IMR-90 (cell line): ENCODE data around the gene MSANTD4. TPM values are rescaled to one million over a fixed set of nuclear protein-coding genes. Genes with fewer than 3 reads are reported as not detected.

Experiments
- ATAC-seq: fragments of 200-7000 bp; cut with Tn5 transposase; 2 replicates; pipeline ENCODE4 v1.9.1; 2020; ENCODE audit warnings: low read depth, mild to moderate bottlenecking, moderate library complexity
- BruUV-seq: library from RNA; stranded (reverse); fragments of 400-500 nt; replicated peaks from 2 replicates; lab custom pipeline; 2021; lab: Mats Ljungman, UMichigan
- CTCF ChIA-PET: fragments of 300-600 bp; formaldehyde crosslinking; extraction: SDS; loops from one replicate; lab custom pipeline; 2021; ENCODE audit warnings: antibody characterized with exemption; lab: Yijun Ruan, JAX
- POLR2A ChIA-PET: fragments of 300-600 bp; sonication (Branson Sonifier 250); formaldehyde crosslinking; loops from one replicate; lab custom pipeline; 2022; ENCODE audit warnings: antibody characterized with exemption; ENCODE audit not compliant: unreplicated experiment; lab: Charles Lee
- DNase-seq: peaks from one replicate; pipeline ENCODE4 v3.0.0; 2013
- H2AFZ ChIP-seq: replicated peaks from 2 replicates; pipeline ENCODE3; 2013; ENCODE audit warnings: low read length, mild to moderate bottlenecking; ENCODE audit not compliant: poor library complexity
- H2AK5ac ChIP-seq: 2 replicates; pipeline ENCODE4 v1.6.1; 2013; ENCODE audit warnings: low read depth, low read length, inconsistent platforms
- H2AK9ac ChIP-seq: replicated peaks from 2 replicates; pipeline ENCODE3; 2013; ENCODE audit warnings: mild to moderate bottlenecking, low read depth, low read length, moderate library complexity; ENCODE audit not compliant: poor library complexity
- H2BK120ac ChIP-seq: 2 replicates; pipeline ENCODE4 v1.6.1; 2013; ENCODE audit warnings: low read depth, low read length, inconsistent platforms
- H2BK15ac ChIP-seq: 3 replicates; pipeline ENCODE4 v1.6.1; 2013; ENCODE audit warnings: low read depth, low read length, inconsistent platforms
- H2BK20ac ChIP-seq: 2 replicates; pipeline ENCODE4 v1.6.1; 2013; ENCODE audit warnings: low read depth, mild to moderate bottlenecking, inconsistent platforms, low read length, moderate library complexity
- H2BK5ac ChIP-seq: 2 replicates; pipeline ENCODE4 v1.6.1; 2013; ENCODE audit warnings: mild to moderate bottlenecking, low read depth, low read length, inconsistent platforms; ENCODE audit not compliant: poor library complexity, severe bottlenecking
- H3K14ac ChIP-seq: replicated peaks from 2 replicates; pipeline ENCODE4 v1.6.1; 2013; ENCODE audit warnings: low read depth, low read length, inconsistent platforms
- H3K18ac ChIP-seq: 2 replicates; pipeline ENCODE4 v1.6.1; 2013; ENCODE audit warnings: low read depth, low read length, control low read depth
- H3K23ac ChIP-seq: 2 replicates; pipeline ENCODE4 v1.6.1; 2013; ENCODE audit warnings: low read depth, low read length, inconsistent platforms
- H3K27ac ChIP-seq: 2 replicates; pipeline ENCODE4 v1.5.1; 2013; ENCODE audit warnings: mild to moderate bottlenecking, control low read depth, low read length; ENCODE audit not compliant: insufficient read depth
- H3K27me3 ChIP-seq: 2 replicates; pipeline ENCODE4 v1.6.1; 2013; ENCODE audit warnings: low read length; ENCODE audit not compliant: control insufficient read depth, insufficient read depth
- H3K36me3 ChIP-seq: 2 replicates; pipeline ENCODE4 v1.6.1; 2013; ENCODE audit warnings: low read length, mixed read lengths; ENCODE audit not compliant: control insufficient read depth, insufficient read depth
- H3K4ac ChIP-seq: 2 replicates; pipeline ENCODE4 v1.6.1; 2013; ENCODE audit warnings: low read depth, low read length, inconsistent platforms
- H3K4me1 ChIP-seq: 2 replicates; pipeline ENCODE4 v1.6.1; 2013; ENCODE audit warnings: low read length, mixed read lengths; ENCODE audit not compliant: control insufficient read depth, insufficient read depth
- H3K4me2 ChIP-seq: 2 replicates; pipeline ENCODE4 v1.6.1; 2013; ENCODE audit warnings: low read depth, mild to moderate bottlenecking, control low read depth, low read length, moderate library complexity
- H3K4me3 ChIP-seq: 2 replicates; pipeline ENCODE4 v1.5.1; 2013; ENCODE audit warnings: low read depth, mild to moderate bottlenecking, control low read depth, low read length, moderate library complexity; ENCODE audit not compliant: insufficient read depth
- H3K56ac ChIP-seq: 2 replicates; pipeline ENCODE4 v1.6.1; 2013; ENCODE audit warnings: low read length, inconsistent platforms; ENCODE audit not compliant: insufficient read depth; ENCODE audit errors: extremely low read depth
- H3K79me1 ChIP-seq, 2 experiments: 2 replicates each; pipeline ENCODE4 v1.6.1; 2013; ENCODE audit warnings: low read length in 2 of 2, inconsistent platforms in 1 of 2, low read depth in 1 of 2
- H3K9ac ChIP-seq: 2 replicates; pipeline ENCODE4 v1.6.1; 2013; ENCODE audit warnings: low read depth, low read length, control low read depth
- H3K9me1 ChIP-seq: 2 replicates; pipeline ENCODE4 v1.6.1; 2013; ENCODE audit warnings: low read length, inconsistent platforms; ENCODE audit not compliant: insufficient read depth
- H3K9me3 ChIP-seq: 2 replicates; pipeline ENCODE4 v1.6.1; 2013; ENCODE audit warnings: low read length; ENCODE audit not compliant: control insufficient read depth, insufficient read depth
- H4K20me1 ChIP-seq: 2 replicates; pipeline ENCODE4 v1.6.1; 2013; ENCODE audit warnings: low read length, inconsistent platforms; ENCODE audit not compliant: insufficient read depth
- H4K5ac ChIP-seq: 2 replicates; pipeline ENCODE4 v1.6.1; 2013; ENCODE audit warnings: mild to moderate bottlenecking, low read depth, low read length, control low read depth
- H4K8ac ChIP-seq, 2 experiments: 2 replicates each; pipeline ENCODE4 v1.6.1; 2013; ENCODE audit warnings: low read depth in 2 of 2, low read length in 2 of 2, control low read depth in 1 of 2, inconsistent platforms in 1 of 2
- H4K91ac ChIP-seq: 2 replicates; pipeline ENCODE4 v1.6.1; 2013; ENCODE audit warnings: low read depth, low read length, inconsistent platforms; ENCODE audit not compliant: insufficient read depth
- CHD1 ChIP-seq: IDR thresholded peaks from 2 replicates; pipeline ENCODE4 v1.6.1; 2012; ENCODE audit warnings: low read depth, low read length, improper control_type of control experiment
- CTCF ChIP-seq: conservative IDR thresholded peaks from 2 replicates; pipeline ENCODE4 v1.5.1; 2012; ENCODE audit warnings: mild to moderate bottlenecking, low read depth, low read length, improper control_type of control experiment
- MAFK ChIP-seq: IDR thresholded peaks from 2 replicates; pipeline ENCODE4 v1.6.1; 2012; ENCODE audit warnings: low read depth, low read length, improper control_type of control experiment
- MAZ ChIP-seq: IDR thresholded peaks from 2 replicates; pipeline ENCODE4 v1.6.1; 2012; ENCODE audit warnings: low read depth, mild to moderate bottlenecking, low read length, improper control_type of control experiment, moderate library complexity, borderline replicate concordance
- MXI1 ChIP-seq: IDR thresholded peaks from 2 replicates; pipeline ENCODE4 v1.6.1; 2012; ENCODE audit warnings: low read depth, mild to moderate bottlenecking, low read length, moderate library complexity, borderline replicate concordance
- NFE2L2 ChIP-seq: fragments of 150-350 bp; IDR thresholded peaks from 2 replicates; pipeline ENCODE4 v1.6.1; 2016; ENCODE audit warnings: low read depth, mild to moderate bottlenecking, low read length
- RFX5 ChIP-seq: IDR thresholded peaks from 2 replicates; pipeline ENCODE4 v1.8.0; 2012; ENCODE audit warnings: low read depth, mild to moderate bottlenecking, low read length, moderate library complexity
- SMC3 ChIP-seq: fragments of 150-350 bp; IDR thresholded peaks from 2 replicates; pipeline ENCODE4 v1.6.1; 2016; ENCODE audit warnings: low read depth, mild to moderate bottlenecking, antibody characterized with exemption, low read length, moderate library complexity
- WGBS, 2 experiments: methylation state at CpG; one replicate each; pipeline versions ENCODE4 v1.1.5 to v1.1.7; 2013; ENCODE audit warnings: missing lambda C conversion rate in 2 of 2; ENCODE audit not compliant: insufficient read length in 1 of 2; ENCODE audit errors: extremely low coverage in 2 of 2; 5-methylcytosine and 5-hydroxymethylcytosine counted together
- dilution Hi-C: fragments of 300-500 bp; cut with HindIII; formaldehyde crosslinking; loops from one replicate; pipeline ENCODE4 v1.14.3; 2018; ENCODE audit warnings: low sequenced_read_pairs; ENCODE audit not compliant: unreplicated experiment
- in situ Hi-C: fragments of 300-500 bp; cut with MboI; formaldehyde crosslinking; loops from 3 replicates; pipeline ENCODE4 v1.14.3; 2019; ENCODE audit warnings: low sequenced_read_pairs, inconsistent platforms, mixed read lengths
- intact Hi-C: fragments of 100-400 bp; cut with micrococcal nuclease; formaldehyde crosslinking; loops from 2 replicates; pipeline ENCODE4 v1.10.0; 2022
- polyA plus RNA-seq, 3 experiments: library from polyadenylated mRNA; depleted of rRNA; stranded (reverse); fragments of >200 nt; gene quantifications; 2 replicates each; pipeline ENCODE4 v1.2.3, GENCODE V29; 2012; ENCODE audit warnings: low replicate concordance in 1 of 3
- total RNA-seq: library from RNA; depleted of rRNA; stranded (reverse); fragments of >200 nt; gene quantifications from 2 replicates; pipeline ENCODE4 v1.2.3, GENCODE V29; 2012
- TF ChIP-seq, protein P1 (sequence below): fragments of 150-350 bp; IDR thresholded peaks from 2 replicates; pipeline ENCODE4 v1.6.1; 2017; ENCODE audit warnings: mild to moderate bottlenecking, antibody characterized with exemption, low read length, low read depth
- TF ChIP-seq, protein P2 (sequence below): fragments of 150-350 bp; IDR thresholded peaks from 2 replicates; pipeline ENCODE4 v1.6.1; 2016; ENCODE audit warnings: low read depth, mild to moderate bottlenecking, low read length, moderate library complexity, borderline replicate concordance

MSANTD4 gene
- total and polyA plus RNA-seq, 2 of the 4 experiments (the other 2 are of a cell fraction) = 9.4 to 18.8 TPM

- intact Hi-C loops = no loop called here
- dilution Hi-C loops = no loop called here
- Histone ChIP-seq H3K4me3 (no peak overlapping the region), H3K4me2 (no peak overlapping the region), H2AFZ (no peak overlapping the region), H4K8ac (peak overlapping the region; percentile 10 to 86; a peak in 1 of 4 replicates), H2BK20ac (no peak overlapping the region), H4K91ac (no peak overlapping the region; the same call in 1 of the 2 replicates), H2BK15ac (no peak overlapping the region), H2BK5ac (no peak overlapping the region), H2AK9ac (no peak overlapping the region), H3K9ac (no peak overlapping the region), H4K5ac (no peak overlapping the region), H3K23ac (no peak overlapping the region), H3K27ac (no peak overlapping the region), H3K9me1 (no peaks in the 10 kb centered on the region), H3K4me1 (no peaks in the 10 kb centered on the region; the same call in 1 of the 2 replicates), H2BK120ac (peak overlapping the region; percentile 59; the same call in 1 of the 2 replicates), H3K9me3 (no peaks in the 10 kb centered on the region), H3K14ac (no peak overlapping the region), H3K27me3 (no peaks in the 10 kb centered on the region), H4K20me1 (no peaks in the 10 kb centered on the region), H3K36me3 (no peaks in the 10 kb centered on the region), H3K4ac (no peak overlapping the region), H3K56ac (no peak overlapping the region), H3K18ac (no peak overlapping the region), H3K79me1 (no peaks in the 10 kb centered on the region), H2AK5ac (no peak overlapping the region)
- ChIA-PET CTCF (no interaction called here), POLR2A (no interaction called here)
- DNase-seq = no peak
- TF ChIP-seq MAFK (no peak), CTCF (no peak), MXI1 (no peak), CHD1 (no peak), MAZ (no peak), SMC3 (no peak), NFE2L2 (no peak), RFX5 (no peak)
- TF ChIP-seq, protein P1, sequence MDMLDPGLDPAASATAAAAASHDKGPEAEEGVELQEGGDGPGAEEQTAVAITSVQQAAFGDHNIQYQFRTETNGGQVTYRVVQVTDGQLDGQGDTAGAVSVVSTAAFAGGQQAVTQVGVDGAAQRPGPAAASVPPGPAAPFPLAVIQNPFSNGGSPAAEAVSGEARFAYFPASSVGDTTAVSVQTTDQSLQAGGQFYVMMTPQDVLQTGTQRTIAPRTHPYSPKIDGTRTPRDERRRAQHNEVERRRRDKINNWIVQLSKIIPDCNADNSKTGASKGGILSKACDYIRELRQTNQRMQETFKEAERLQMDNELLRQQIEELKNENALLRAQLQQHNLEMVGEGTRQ = no peak
- TF ChIP-seq, protein P2, sequence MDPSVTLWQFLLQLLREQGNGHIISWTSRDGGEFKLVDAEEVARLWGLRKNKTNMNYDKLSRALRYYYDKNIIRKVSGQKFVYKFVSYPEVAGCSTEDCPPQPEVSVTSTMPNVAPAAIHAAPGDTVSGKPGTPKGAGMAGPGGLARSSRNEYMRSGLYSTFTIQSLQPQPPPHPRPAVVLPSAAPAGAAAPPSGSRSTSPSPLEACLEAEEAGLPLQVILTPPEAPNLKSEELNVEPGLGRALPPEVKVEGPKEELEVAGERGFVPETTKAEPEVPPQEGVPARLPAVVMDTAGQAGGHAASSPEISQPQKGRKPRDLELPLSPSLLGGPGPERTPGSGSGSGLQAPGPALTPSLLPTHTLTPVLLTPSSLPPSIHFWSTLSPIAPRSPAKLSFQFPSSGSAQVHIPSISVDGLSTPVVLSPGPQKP = no peak
- ATAC-seq = no peak
- in situ Hi-C loops = no loop called here
- BruUV-seq = no TSS peak
- no CpG with 5 or more reads among the region's 3 CpGs for WGBS, 2 experiments
Measured at GRCh38 chr11:106031936-106032335, 9.9 kb upstream of the MSANTD4 start.
